ENCODE data around the gene COL9A1. TPM values are rescaled to one million over a fixed set of nuclear protein-coding genes. Genes with fewer than 3 reads are reported as not detected.
"Not testable (repeated sequence)": the region's sequence is repeated elsewhere in the genome, so short reads cannot be mapped to it uniquely, and the experiment has no call there.

The COL9A1 gene
- total RNA-seq, 3 donors from 2014 or later (not counting 1 experiment from before 2014, with no cell fraction given), result not detected

DNA sequence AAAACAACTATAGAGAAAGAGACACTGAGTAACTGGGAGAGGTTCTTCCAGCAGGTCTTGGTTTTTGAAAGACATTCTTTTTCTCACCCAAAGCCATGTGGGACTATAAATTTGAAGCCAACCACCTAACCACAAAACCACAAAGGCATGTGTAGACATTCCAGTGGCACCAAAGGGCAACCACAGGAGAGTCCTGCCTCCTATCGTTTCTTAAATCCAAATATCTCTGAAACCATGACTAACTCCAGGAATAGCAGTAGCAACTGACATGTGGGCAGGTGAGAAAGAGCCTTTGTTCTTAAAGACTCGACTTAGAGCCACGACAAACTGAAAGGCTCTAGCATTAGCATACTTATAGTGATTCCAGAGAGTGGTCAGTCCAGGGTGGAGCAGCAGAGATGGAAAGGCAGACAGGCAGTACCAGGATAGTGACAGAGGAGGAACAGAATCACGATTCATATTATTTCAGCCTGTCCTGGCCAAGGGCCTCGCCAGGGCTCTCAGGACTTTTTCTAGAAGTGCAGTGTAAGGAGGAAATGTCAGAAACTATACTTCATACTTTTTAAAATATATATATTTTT lies 9.4 kb upstream of the COL9A1 start:
- H3K36me3 Mint-ChIP-seq, result no peaks in the 10 kb centered on the region
- intact Hi-C loops (cut with micrococcal nuclease), result loop anchor here (5.0 kb wide), 1 partner anchor 375 kb away; no protein-coding TSS in a partner anchor
- no peak overlapping the region for H3K4me3 Mint-ChIP-seq
- no peaks in the 10 kb centered on the region for H3K9me3 Mint-ChIP-seq
- H3K27ac Mint-ChIP-seq, result no peak overlapping the region
- 3% methylated on average over 3 of the region's 5 CpGs for WGBS (ENCODE audit: insufficient coverage)
- Histone ChIP-seq H3K27ac (ENCODE audit: low read length) (no peak overlapping the region), H3K27me3 (ENCODE audit: control insufficient read depth, insufficient read depth, low read length) (no peaks in the 10 kb centered on the region), H3K36me3 (ENCODE audit: control insufficient read depth, insufficient read depth, low read length) (no peaks in the 10 kb centered on the region), H3K4me3 (ENCODE audit: low read length) (no peak overlapping the region), H3K9me3 (ENCODE audit: control insufficient read depth, insufficient read depth, low read length) (no peaks in the 10 kb centered on the region), H3K4me1 (ENCODE audit: control insufficient read depth, insufficient read depth, low read length) (no peaks in the 10 kb centered on the region)
- H3K4me1 Mint-ChIP-seq, result no peaks in the 10 kb centered on the region
- TF ChIP-seq, protein P1, sequence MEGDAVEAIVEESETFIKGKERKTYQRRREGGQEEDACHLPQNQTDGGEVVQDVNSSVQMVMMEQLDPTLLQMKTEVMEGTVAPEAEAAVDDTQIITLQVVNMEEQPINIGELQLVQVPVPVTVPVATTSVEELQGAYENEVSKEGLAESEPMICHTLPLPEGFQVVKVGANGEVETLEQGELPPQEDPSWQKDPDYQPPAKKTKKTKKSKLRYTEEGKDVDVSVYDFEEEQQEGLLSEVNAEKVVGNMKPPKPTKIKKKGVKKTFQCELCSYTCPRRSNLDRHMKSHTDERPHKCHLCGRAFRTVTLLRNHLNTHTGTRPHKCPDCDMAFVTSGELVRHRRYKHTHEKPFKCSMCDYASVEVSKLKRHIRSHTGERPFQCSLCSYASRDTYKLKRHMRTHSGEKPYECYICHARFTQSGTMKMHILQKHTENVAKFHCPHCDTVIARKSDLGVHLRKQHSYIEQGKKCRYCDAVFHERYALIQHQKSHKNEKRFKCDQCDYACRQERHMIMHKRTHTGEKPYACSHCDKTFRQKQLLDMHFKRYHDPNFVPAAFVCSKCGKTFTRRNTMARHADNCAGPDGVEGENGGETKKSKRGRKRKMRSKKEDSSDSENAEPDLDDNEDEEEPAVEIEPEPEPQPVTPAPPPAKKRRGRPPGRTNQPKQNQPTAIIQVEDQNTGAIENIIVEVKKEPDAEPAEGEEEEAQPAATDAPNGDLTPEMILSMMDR (IDR thresholded peaks at IDR 0.05), result no peak
- peaks cover 3 to 6% of the 10 kb centered on the region in 2 donors for H3K27me3 Mint-ChIP-seq (ENCODE audit: low read depth in 2 of 2)
- ATAC-seq (no peak), DNase-seq (no peak)

DNA sequence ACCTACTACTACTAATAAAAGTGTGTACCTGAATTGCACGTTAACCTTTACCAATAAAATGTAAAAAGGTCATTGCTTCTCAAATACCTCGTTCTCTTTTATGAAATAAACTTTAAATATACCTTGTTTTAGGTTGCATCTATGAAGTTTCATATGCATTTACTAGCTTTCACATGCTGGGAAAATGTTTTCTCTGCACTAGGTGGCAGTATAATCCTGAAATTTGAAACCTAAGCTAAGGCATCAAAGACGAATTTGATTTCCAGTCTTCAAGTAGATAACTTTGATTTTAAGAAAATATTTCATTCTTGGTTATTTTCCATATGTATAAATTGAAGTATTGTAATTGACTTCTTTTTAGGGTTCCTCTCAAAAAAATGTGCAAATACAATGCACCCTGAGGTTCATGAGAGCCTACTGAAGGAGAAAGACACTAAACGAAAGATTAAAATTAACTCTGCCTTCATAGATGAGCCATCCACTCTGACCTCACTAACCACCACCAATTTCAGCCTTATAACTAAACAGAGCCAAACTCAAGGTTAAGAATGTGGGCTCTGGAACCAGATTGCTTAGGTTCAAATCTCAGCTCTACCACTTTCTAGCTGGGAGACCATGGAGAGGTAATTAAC lies 7.3 kb upstream of the COL9A1 start:
- no peaks in the 10 kb centered on the region for H3K36me3 ChIP-seq (ENCODE audit: control insufficient read depth, insufficient read depth, low read length)
- TF ChIP-seq, protein P1 (IDR thresholded peaks at IDR 0.05), result peak; percentile 13
- no peaks in the 10 kb centered on the region for H3K4me1 ChIP-seq (ENCODE audit: control insufficient read depth, insufficient read depth, low read length)
- no peak overlapping the region for H3K4me3 ChIP-seq (ENCODE audit: low read length)
- H3K27me3 Mint-ChIP-seq (ENCODE audit: low read depth in 2 of 2), result peaks cover 6% of the 10 kb centered on the region in 2 donors
- 50% methylated on average over 1 of the region's 4 CpGs for WGBS (ENCODE audit: insufficient coverage)
- no peaks in the 10 kb centered on the region for H3K9me3 ChIP-seq (ENCODE audit: control insufficient read depth, insufficient read depth, low read length)
- no peak overlapping the region for H3K4me3 Mint-ChIP-seq
- no peak overlapping the region for H3K27ac ChIP-seq (ENCODE audit: low read length)
- H3K27ac Mint-ChIP-seq, result no peak overlapping the region
- DNase-seq (peak in 1 of 2 donors; percentile 49), ATAC-seq (no peak)
- intact Hi-C loops (cut with micrococcal nuclease), result loop anchor here (5.0 kb wide), 1 partner anchor 377 kb away; no protein-coding TSS in a partner anchor
- H3K36me3 Mint-ChIP-seq, result no peaks in the 10 kb centered on the region
- no peaks in the 10 kb centered on the region for H3K4me1 Mint-ChIP-seq
- H3K9me3 Mint-ChIP-seq, result no peaks in the 10 kb centered on the region
- no peaks in the 10 kb centered on the region for H3K27me3 ChIP-seq (ENCODE audit: control insufficient read depth, insufficient read depth, low read length)

DNA sequence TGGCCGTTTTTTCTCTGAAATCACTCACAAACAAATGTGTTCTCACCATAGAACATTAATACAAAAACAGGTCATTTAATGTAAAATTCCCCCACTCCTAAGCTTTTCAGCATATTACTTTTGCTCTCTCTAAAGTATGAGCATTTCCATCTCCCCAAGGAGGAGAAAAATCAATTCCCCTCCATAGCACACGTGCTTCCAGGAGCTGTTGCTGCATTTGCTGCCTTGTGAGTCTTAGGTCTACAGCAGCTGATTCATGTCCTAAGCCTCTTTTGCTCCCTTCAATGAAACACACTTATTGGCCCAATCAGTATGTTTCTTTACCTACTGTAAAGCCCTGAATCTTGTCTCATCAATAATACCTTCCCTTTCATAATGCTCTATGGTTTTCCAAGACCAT lies 6.4 kb upstream of the COL9A1 start:
- H3K4me1 ChIP-seq (ENCODE audit: control insufficient read depth, insufficient read depth, low read length), result no peaks in the 10 kb centered on the region
- TF ChIP-seq, protein P1 (IDR thresholded peaks at IDR 0.05), result no peak
- no peaks in the 10 kb centered on the region for H3K9me3 Mint-ChIP-seq
- no peaks in the 10 kb centered on the region for H3K9me3 ChIP-seq (ENCODE audit: control insufficient read depth, insufficient read depth, low read length)
- no peak overlapping the region for H3K27ac ChIP-seq (ENCODE audit: low read length)
- no peaks in the 10 kb centered on the region for H3K36me3 Mint-ChIP-seq
- no peaks in the 10 kb centered on the region for H3K4me1 Mint-ChIP-seq
- 62% methylated on average over 2 of the region's 2 CpGs for WGBS (ENCODE audit: insufficient coverage)
- ATAC-seq (no peak), DNase-seq (no peak)
- peaks cover 6% of the 10 kb centered on the region in 2 donors for H3K27me3 Mint-ChIP-seq (ENCODE audit: low read depth in 2 of 2)
- H3K27me3 ChIP-seq (ENCODE audit: control insufficient read depth, insufficient read depth, low read length), result no peaks in the 10 kb centered on the region
- intact Hi-C loops (cut with micrococcal nuclease), result no loop called here
- no peaks in the 10 kb centered on the region for H3K36me3 ChIP-seq (ENCODE audit: control insufficient read depth, insufficient read depth, low read length)
- H3K4me3 ChIP-seq (ENCODE audit: low read length), result no peak overlapping the region
- H3K4me3 Mint-ChIP-seq, result no peak overlapping the region
- no peak overlapping the region for H3K27ac Mint-ChIP-seq

DNA sequence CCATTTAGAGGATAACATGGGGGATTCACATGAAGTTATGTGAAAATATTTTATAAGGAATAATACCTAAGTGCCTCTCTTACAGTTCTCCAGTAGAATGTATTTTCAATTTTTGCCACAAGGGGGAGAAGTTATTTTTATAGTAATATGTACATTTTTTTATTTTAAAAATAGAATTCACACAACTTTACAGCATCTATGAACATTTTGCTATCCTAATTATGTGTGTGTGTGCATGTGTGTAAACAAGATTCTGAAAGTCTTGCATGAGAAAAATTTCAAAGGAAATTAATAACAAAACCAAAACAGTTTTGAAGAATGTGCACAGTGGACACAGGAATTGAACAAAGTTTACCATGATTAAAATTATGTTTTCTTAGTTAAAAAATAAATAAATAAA lies 5.3 kb upstream of the COL9A1 start:
- H3K9me3 Mint-ChIP-seq; H3K4me3 ChIP-seq (ENCODE audit: low read length); H3K4me1 ChIP-seq (ENCODE audit: control insufficient read depth, insufficient read depth, low read length); intact Hi-C loops (cut with micrococcal nuclease); H3K36me3 Mint-ChIP-seq; H3K27ac ChIP-seq (ENCODE audit: low read length); ATAC-seq; H3K27me3 ChIP-seq (ENCODE audit: control insufficient read depth, insufficient read depth, low read length); H3K4me1 Mint-ChIP-seq; H3K4me3 Mint-ChIP-seq; H3K27ac Mint-ChIP-seq; H3K9me3 ChIP-seq (ENCODE audit: control insufficient read depth, insufficient read depth, low read length); DNase-seq; H3K36me3 ChIP-seq (ENCODE audit: control insufficient read depth, insufficient read depth, low read length); H3K27me3 Mint-ChIP-seq (ENCODE audit: low read depth in 2 of 2): not testable (repeated sequence)
